DND-41 (cell line): ENCODE data around the gene TMEM132D.

Experiments
- ATAC-seq: fragments of 200-7000 bp; cut with Tn5 transposase; 3 replicates; pipeline ENCODE4 v1.9.1; 2021; ENCODE audit warnings: low read depth; ENCODE audit not compliant: insufficient read depth
- DNase-seq: peaks from one replicate; pipeline ENCODE4 v3.0.0-alpha.2; 2020
- H2AFZ ChIP-seq: 2 replicates; pipeline ENCODE4 v1.6.0; 2012; ENCODE audit warnings: low read depth, low read length
- H3K27ac ChIP-seq: 2 replicates; pipeline ENCODE4 v1.5.1; 2012; ENCODE audit warnings: low read length, inconsistent platforms
- H3K27me3 ChIP-seq: fragments of 200-600 bp; sonication (generic); 2 replicates; pipeline ENCODE4 v1.6.0; 2012; ENCODE audit warnings: low read length, mild to moderate bottlenecking, inconsistent platforms; ENCODE audit not compliant: insufficient read depth, poor library complexity
- H3K36me3 ChIP-seq: 2 replicates; pipeline ENCODE4 v1.5.1; 2012; ENCODE audit warnings: low read length, inconsistent platforms; ENCODE audit not compliant: insufficient read depth
- H3K4me1 ChIP-seq: 2 replicates; pipeline ENCODE4 v1.5.1; 2012; ENCODE audit warnings: mild to moderate bottlenecking, low read length; ENCODE audit not compliant: insufficient read depth
- H3K4me2 ChIP-seq: 2 replicates; pipeline ENCODE4 v1.6.0; 2012; ENCODE audit warnings: mild to moderate bottlenecking, moderate library complexity, low read length, inconsistent platforms; ENCODE audit not compliant: insufficient read depth
- H3K4me3 ChIP-seq, 2 experiments: fragments of 200-600 bp in 1 of 2; shearing (Covaris generic) in 1 of 2; 2 replicates each; pipeline ENCODE4 v1.5.1; 2012 to 2016; ENCODE audit warnings: inconsistent platforms in 2 of 2, low read length in 2 of 2, mild to moderate bottlenecking in 2 of 2, low read depth in 1 of 2, moderate library complexity in 1 of 2
- H3K79me2 ChIP-seq: 2 replicates; pipeline ENCODE4 v1.6.0; 2012; ENCODE audit warnings: low read length, inconsistent platforms; ENCODE audit not compliant: insufficient read depth
- H3K9ac ChIP-seq: 2 replicates; pipeline ENCODE4 v1.6.0; 2012; ENCODE audit warnings: low read depth, mild to moderate bottlenecking, inconsistent platforms, low read length, moderate library complexity
- H3K9me3 ChIP-seq: 2 replicates; pipeline ENCODE4 v1.5.1; 2012; ENCODE audit warnings: low read length, moderate library complexity, mild to moderate bottlenecking, inconsistent platforms; ENCODE audit not compliant: insufficient read depth, severe bottlenecking
- H4K20me1 ChIP-seq: 2 replicates; pipeline ENCODE4 v1.6.0; 2012; ENCODE audit warnings: low read length; ENCODE audit not compliant: insufficient read depth
- CTCF ChIP-seq: IDR thresholded peaks from 2 replicates; pipeline ENCODE4 v1.5.1; 2012; ENCODE audit warnings: borderline replicate concordance, low read length, moderate library complexity, mild to moderate bottlenecking; ENCODE audit not compliant: poor library complexity, severe bottlenecking; ENCODE audit errors: extremely low read depth
- EZH2 ChIP-seq: IDR thresholded peaks from 3 replicates; pipeline ENCODE4 v1.6.1; 2012; ENCODE audit warnings: borderline replicate concordance, low read depth, mild to moderate bottlenecking, moderate library complexity, low read length, inconsistent platforms; ENCODE audit not compliant: severe bottlenecking

The TMEM132D gene

GRCh38 chr12:129903956-129904829 lies at the start of gene TMEM132D:
TMEM132D (minus strand) TSS chr12:129904025.
- H3K9ac ChIP-seq = no peak within 1 kb of the TSS
- no peak within 1 kb of the TSS for H3K4me3 ChIP-seq

GRCh38 chr12:129949651-129950050 lies 45.8 kb upstream of the TMEM132D start:
- no peak overlapping the region for H3K4me2 ChIP-seq
- no peak for ATAC-seq
- TF ChIP-seq EZH2 (no peak), CTCF (no peak)
- H3K4me3 ChIP-seq = no peak overlapping the region
- no peak overlapping the region for H3K9ac ChIP-seq
- H3K4me1 ChIP-seq = no peaks in the 10 kb centered on the region
- H3K27me3 ChIP-seq = no peaks in the 10 kb centered on the region
- H3K9me3 ChIP-seq = no peaks in the 10 kb centered on the region
- no peaks in the 10 kb centered on the region for H3K36me3 ChIP-seq
- no peaks in the 10 kb centered on the region for H4K20me1 ChIP-seq
- no peak for DNase-seq
- no peak overlapping the region for H3K27ac ChIP-seq
- no peak overlapping the region for H2AFZ ChIP-seq
- H3K79me2 ChIP-seq = no peaks in the 10 kb centered on the region

More at GRCh38 chr12:129903956-129904829, at the start of gene TMEM132D:
- ATAC-seq = no peak
- H3K27me3 ChIP-seq = no peaks in the 10 kb centered on the region
- no peak within 1 kb of the TSS for H2AFZ ChIP-seq
- no peaks in the 10 kb centered on the region for H3K79me2 ChIP-seq
- H3K4me2 ChIP-seq = no peak within 1 kb of the TSS
- H3K27ac ChIP-seq = no peak within 1 kb of the TSS
- no peaks in the 10 kb centered on the region for H3K4me1 ChIP-seq
- no peak for TF ChIP-seq CTCF
- no peaks in the 10 kb centered on the region for H3K9me3 ChIP-seq
- no peaks in the 10 kb centered on the region for H3K36me3 ChIP-seq
- no peak for DNase-seq
- no peaks in the 10 kb centered on the region for H4K20me1 ChIP-seq

GRCh38 chr12:129941618-129942017 lies 37.8 kb upstream of the TMEM132D start:
- Histone ChIP-seq H4K20me1 (no peaks in the 10 kb centered on the region), H3K4me3 (no peak overlapping the region), H3K4me1 (no peaks in the 10 kb centered on the region), H3K27ac (no peak overlapping the region), H3K9ac (no peak overlapping the region), H3K79me2 (no peaks in the 10 kb centered on the region), H3K4me2 (no peak overlapping the region), H2AFZ (no peak overlapping the region), H3K36me3 (no peaks in the 10 kb centered on the region), H3K9me3 (no peaks in the 10 kb centered on the region), H3K27me3 (no peaks in the 10 kb centered on the region)
- no peak for TF ChIP-seq CTCF
- no peak for TF ChIP-seq EZH2
- no peak for DNase-seq
- ATAC-seq = no peak
